A549 (cell line): ENCODE measurements around the gene RAD51B.

Source experiments
- CHD4 ChIP-seq: fragments of 200-600 bp; sonication (generic); IDR thresholded peaks from 2 replicates; pipeline ENCODE4 v1.6.1; 2016; ENCODE audit warnings: antibody characterized with exemption, mild to moderate bottlenecking, borderline replicate concordance
- CTCF ChIP-seq: fragments of >200 bp; sonication (Bioruptor Twin); formaldehyde crosslinking; IDR thresholded peaks from 3 replicates; pipeline ENCODE4 v1.5.1; 2016
- POLR2A ChIP-seq: IDR thresholded peaks from 2 replicates; pipeline ENCODE4 v1.6.1; 2012; ENCODE audit warnings: mild to moderate bottlenecking, low read length
- RCOR1 ChIP-seq: fragments of 150-350 bp; IDR thresholded peaks from 2 replicates; pipeline ENCODE4 v1.6.1; 2014; ENCODE audit warnings: antibody characterized with exemption, low read length, low read depth
- SMC3 ChIP-seq: fragments of >200 bp; sonication (Bioruptor Twin); formaldehyde crosslinking; IDR thresholded peaks from 3 replicates; pipeline ENCODE4 v1.6.1; 2018; ENCODE audit warnings: inconsistent platforms

GRCh38 chr14:68145539-68145938 is 326.0 kb downstream of the RAD51B start:
- TF ChIP-seq CTCF (no peak), CHD4 (no peak), POLR2A (no peak), RCOR1 (no peak), SMC3 (no peak)
